ENCODE data around the gene AP3S2.
A peak's percentile ranks its signal among the peaks of the same experiment; 100 is the strongest.

AP3S2 gene

DNA sequence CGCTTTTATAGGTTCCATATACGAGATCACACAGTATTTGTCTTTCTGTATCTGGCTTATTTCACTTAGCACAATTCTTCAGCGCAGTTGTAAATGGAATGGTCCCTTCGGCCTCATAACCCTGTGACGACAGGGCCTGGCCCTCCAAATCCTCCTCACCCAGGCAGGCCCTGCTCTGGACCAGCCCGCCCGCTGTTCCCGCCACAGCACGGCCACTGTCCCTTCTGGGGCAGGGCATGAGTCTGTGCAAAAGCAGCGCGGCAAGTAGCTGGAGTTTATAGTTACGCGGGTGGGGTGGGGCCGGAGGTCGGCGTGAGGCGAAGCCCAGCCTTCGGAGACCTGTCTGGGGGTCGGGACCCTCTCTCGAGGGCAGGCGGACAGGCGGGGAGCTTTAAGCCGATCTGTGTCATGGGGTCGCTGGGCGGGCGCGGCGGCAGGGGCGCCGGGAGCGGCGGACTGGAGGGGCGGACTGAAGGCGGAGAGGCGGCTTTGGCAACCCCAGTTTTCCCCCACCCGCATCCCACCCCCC is 18.4 kb upstream of the AP3S2 start:
- Histone ChIP-seq H2AFZ (ENCODE audit: low read depth, low read length) (peak overlapping the region; percentile 100), H3K4me3 (ENCODE audit: low read length) (peak overlapping the region; percentile 67), H3K9me3 (ENCODE audit: low read length) (no peaks in the 10 kb centered on the region), H3K4me1 (ENCODE audit: insufficient read depth, low read length) (peaks cover 11% of the 10 kb centered on the region), H3K27me3 (ENCODE audit: insufficient read depth, low read length) (no peaks in the 10 kb centered on the region), H3K36me3 (ENCODE audit: insufficient read depth, low read length) (peaks cover 18% of the 10 kb centered on the region)

DNA sequence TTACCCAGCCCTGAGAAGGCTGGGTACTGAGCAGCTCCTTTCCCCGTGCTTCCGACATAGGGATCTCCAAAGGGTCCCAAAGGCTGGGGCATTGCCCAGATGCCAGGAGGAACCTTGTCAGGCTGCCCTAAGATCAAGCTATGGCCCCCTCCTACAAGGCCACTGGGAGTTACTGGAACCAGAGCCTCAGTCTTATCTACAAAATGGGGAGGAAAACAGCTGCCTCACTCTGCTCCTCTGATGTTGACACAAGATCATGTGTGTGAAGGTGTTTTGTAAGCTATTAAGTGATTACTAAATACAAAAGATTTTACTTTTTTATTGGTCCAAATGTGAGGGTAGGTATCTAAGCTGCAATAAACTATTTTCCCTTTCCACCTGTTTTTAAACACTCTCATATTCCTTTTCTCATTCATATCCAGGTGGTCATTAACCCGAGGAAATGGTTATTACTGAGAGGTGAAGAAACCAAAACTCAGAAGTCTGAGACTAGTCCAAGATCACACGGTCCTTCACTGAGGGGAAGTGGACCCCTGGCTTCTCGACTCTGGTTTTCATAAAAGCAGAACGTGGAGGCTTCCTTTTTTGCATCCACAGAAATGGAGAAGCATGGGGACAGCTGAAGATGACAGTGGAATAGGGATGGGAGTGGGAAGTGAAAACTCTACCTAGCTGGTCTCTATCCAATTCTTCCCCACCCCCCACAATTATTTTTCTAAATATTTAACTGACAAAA is 17.3 kb upstream of the AP3S2 start:
- Histone ChIP-seq H3K9me3 (ENCODE audit: low read length) (no peaks in the 10 kb centered on the region), H2AFZ (ENCODE audit: low read depth, low read length) (no peak overlapping the region), H3K36me3 (ENCODE audit: insufficient read depth, low read length) (peaks cover 24% of the 10 kb centered on the region)

DNA sequence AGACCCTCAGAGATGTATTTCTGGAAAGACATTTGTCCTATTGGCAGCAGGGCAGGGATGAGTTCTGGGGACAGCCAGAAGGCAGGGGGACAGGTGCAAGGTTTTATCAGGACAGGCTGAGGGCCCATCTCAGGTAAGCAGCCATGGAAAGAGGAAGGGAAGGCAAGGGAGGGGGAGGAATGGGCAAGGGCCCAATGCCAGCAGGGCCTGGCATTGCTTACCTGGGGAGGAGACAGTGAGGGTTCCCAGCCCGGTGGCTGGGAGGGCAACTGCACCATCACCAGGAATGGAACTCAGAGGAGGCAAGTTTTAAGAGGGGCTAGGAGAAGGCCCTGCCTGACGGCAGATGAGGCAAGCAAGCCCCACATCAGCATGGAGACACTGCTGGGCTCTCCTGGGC is 15.8 kb upstream of the AP3S2 start:
- Histone ChIP-seq H3K9me3 (ENCODE audit: low read length) (no peaks in the 10 kb centered on the region), H2AFZ (ENCODE audit: low read depth, low read length) (no peak overlapping the region), H3K4me3 (ENCODE audit: low read length) (no peak overlapping the region), H3K27me3 (ENCODE audit: insufficient read depth, low read length) (no peaks in the 10 kb centered on the region), H3K36me3 (ENCODE audit: insufficient read depth, low read length) (peaks cover 32% of the 10 kb centered on the region), H3K4me1 (ENCODE audit: insufficient read depth, low read length) (peaks cover 11% of the 10 kb centered on the region)

More for the DNA sequence above, 17.3 kb upstream of the AP3S2 start:
- Histone ChIP-seq H3K27me3 (ENCODE audit: insufficient read depth, low read length) (no peaks in the 10 kb centered on the region), H3K4me3 (ENCODE audit: low read length) (no peak overlapping the region), H3K4me1 (ENCODE audit: insufficient read depth, low read length) (peaks cover 11% of the 10 kb centered on the region)

DNA sequence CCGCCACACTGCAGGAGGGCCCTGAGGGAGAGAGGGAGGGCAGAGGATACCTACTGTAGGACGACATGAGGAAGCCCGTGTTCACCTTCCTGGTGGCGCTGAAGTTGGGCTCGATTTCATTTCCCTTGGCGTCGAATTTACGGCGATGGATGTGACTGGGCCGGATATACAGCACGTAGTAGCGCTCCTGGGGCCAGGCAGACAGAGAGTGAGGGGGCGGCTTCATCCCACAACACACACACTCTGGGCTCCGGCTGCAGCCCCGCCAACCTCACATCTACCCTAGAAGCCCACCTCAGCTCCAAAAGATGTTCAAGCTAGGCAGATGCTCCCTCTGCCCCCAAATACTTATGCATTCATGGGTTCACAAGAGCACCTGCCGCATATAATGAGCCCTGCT is 14.4 kb upstream of the AP3S2 start:
- Histone ChIP-seq H3K4me3 (ENCODE audit: low read length) (no peak overlapping the region), H3K9me3 (ENCODE audit: low read length) (no peaks in the 10 kb centered on the region), H3K36me3 (ENCODE audit: insufficient read depth, low read length) (peaks cover 46% of the 10 kb centered on the region), H3K4me1 (ENCODE audit: insufficient read depth, low read length) (peaks cover 8% of the 10 kb centered on the region), H2AFZ (ENCODE audit: low read depth, low read length) (no peak overlapping the region), H3K27me3 (ENCODE audit: insufficient read depth, low read length) (no peaks in the 10 kb centered on the region)

DNA sequence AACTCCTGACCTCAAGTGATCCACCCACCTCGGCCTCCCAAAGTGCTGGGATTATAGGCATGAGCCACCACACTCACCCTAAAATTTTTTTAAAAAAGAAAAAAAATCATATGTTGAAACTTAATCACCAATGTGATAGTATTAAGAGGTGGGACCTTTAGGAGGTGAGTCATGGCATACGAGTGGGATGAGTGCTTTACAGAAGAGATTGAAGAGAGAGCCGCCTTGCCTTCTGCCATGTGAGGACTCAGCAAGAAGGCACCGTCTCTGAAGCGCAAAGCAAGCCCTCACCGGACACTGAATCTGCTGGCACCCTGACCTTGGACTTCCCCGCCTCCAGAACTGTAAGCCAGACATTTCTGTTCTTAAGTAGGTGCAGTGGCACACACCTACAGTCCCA is 13.5 kb upstream of the AP3S2 start:
- Histone ChIP-seq H3K36me3 (ENCODE audit: insufficient read depth, low read length) (peaks cover 53% of the 10 kb centered on the region), H3K4me1 (ENCODE audit: insufficient read depth, low read length) (peaks cover 4% of the 10 kb centered on the region)

DNA sequence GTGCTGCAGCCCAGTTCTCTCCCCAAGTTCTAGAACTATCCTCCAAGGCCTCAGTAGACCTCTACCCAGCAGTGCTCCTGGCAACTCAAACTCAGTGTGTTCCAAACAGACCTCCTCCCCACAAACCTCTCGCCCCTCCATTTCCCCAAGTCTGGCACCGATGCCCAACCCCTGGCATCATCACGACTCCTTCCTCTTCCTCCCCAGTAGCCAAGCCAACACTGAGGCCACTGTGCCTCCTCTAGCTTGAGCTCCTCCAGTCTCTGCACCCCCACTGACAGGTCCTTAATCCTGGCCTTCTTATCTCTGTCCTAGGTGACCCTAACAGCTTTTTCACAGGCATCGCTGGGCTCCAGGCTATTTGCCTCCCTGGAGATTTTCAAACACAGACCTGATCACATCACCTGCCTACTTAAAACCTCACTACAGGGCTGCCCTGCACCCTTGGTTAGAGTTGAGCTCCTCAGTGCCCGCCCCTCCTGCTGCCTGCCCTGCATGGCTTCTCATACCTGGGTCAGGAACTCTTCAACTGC is 12.1 kb upstream of the AP3S2 start:
- Histone ChIP-seq H3K27me3 (ENCODE audit: insufficient read depth, low read length) (no peaks in the 10 kb centered on the region), H3K4me3 (ENCODE audit: low read length) (no peak overlapping the region), H3K9me3 (ENCODE audit: low read length) (no peaks in the 10 kb centered on the region), H3K36me3 (ENCODE audit: insufficient read depth, low read length) (peaks cover 61% of the 10 kb centered on the region), H3K4me1 (ENCODE audit: insufficient read depth, low read length) (no peaks in the 10 kb centered on the region), H2AFZ (ENCODE audit: low read depth, low read length) (no peak overlapping the region)

More for the DNA sequence above, 13.5 kb upstream of the AP3S2 start:
- Histone ChIP-seq H3K9me3 (ENCODE audit: low read length) (no peaks in the 10 kb centered on the region), H3K4me3 (ENCODE audit: low read length) (no peak overlapping the region), H2AFZ (ENCODE audit: low read depth, low read length) (no peak overlapping the region), H3K27me3 (ENCODE audit: insufficient read depth, low read length) (no peaks in the 10 kb centered on the region)

DNA sequence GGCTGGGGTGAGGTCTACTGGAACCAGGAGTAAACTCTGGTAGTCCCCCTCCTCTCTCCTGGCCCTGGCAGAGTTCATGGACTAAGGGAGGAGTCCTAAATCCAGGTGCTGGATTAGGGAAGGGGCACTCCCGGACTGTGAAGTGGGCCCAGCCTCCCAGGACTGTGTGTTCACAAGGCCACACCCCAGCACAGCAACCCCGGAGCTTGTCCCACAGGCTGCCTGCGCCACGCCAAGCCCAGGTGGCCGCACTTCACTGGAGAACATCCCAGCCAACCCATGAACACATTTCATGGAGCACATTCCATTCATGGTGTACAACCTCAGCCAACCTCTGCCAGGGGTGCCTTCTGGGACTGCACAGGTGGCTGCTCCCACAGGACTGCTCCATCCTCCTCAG is 10.7 kb upstream of the AP3S2 start:
- Histone ChIP-seq H3K27me3 (ENCODE audit: insufficient read depth, low read length) (no peaks in the 10 kb centered on the region), H3K4me1 (ENCODE audit: insufficient read depth, low read length) (no peaks in the 10 kb centered on the region), H2AFZ (ENCODE audit: low read depth, low read length) (no peak overlapping the region), H3K36me3 (ENCODE audit: insufficient read depth, low read length) (peaks cover 63% of the 10 kb centered on the region), H3K4me3 (ENCODE audit: low read length) (no peak overlapping the region), H3K9me3 (ENCODE audit: low read length) (no peaks in the 10 kb centered on the region)

DNA sequence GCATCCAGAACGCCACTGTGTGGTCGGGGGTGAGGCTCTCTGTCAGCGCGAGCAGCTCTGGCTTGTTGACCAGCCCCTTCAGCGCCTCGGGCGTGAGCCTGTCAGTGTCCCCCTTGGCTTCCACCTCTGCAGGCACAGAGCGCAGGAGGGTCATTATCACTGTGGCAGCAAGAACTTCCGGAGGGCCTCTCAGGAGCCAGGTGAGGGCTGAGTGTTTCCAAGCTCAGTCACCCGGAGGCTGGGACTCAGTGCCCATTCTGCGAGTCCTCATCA is 10.0 kb upstream of the AP3S2 start:
- Histone ChIP-seq H3K9me3 (ENCODE audit: low read length) (no peaks in the 10 kb centered on the region), H3K27me3 (ENCODE audit: insufficient read depth, low read length) (no peaks in the 10 kb centered on the region), H3K4me1 (ENCODE audit: insufficient read depth, low read length) (no peaks in the 10 kb centered on the region), H2AFZ (ENCODE audit: low read depth, low read length) (no peak overlapping the region), H3K4me3 (ENCODE audit: low read length) (no peak overlapping the region), H3K36me3 (ENCODE audit: insufficient read depth, low read length) (peaks cover 59% of the 10 kb centered on the region)

DNA sequence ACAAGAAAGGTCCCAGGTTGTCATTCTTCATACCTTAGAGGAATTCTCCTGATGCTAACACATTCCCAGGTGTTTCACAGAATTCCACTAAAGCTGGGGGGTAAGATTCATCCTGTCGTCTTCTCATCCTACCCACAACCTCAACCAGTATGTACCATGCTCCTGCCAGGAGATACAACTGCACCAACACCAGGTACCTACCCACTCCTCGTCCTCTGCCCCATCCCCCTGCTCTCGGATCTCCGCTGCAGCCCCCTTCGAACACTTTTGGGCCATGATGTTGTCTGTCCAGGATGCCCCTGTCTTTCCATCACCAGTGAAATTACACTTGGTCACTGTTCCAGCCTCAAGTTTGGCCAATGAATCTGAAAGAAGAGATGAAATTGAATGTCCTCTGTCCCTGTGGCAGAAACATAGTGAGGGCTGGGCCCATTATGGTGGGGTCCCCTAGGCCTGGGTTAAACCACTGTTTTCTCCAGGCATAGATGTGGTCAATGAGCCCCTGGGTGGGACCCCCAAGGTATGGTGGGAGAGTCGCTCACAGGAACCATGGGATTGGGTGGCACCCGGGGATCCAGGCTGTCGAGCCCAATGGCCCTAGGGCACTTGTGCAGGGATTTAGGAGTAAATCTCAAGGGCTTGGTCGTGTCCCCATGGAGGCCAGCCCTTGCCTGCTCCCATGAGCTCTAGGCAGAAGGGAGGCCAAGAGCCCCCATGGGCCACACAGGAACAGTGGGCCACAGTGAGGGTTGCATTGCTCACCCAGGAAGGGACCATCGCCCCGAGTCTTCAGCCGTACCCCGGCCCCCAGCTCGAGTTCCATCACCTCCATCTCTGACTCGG is 9.4 kb upstream of the AP3S2 start:
- Histone ChIP-seq H2AFZ (ENCODE audit: low read depth, low read length) (no peak overlapping the region), H3K27me3 (ENCODE audit: insufficient read depth, low read length) (no peaks in the 10 kb centered on the region), H3K4me3 (ENCODE audit: low read length) (no peak overlapping the region), H3K4me1 (ENCODE audit: insufficient read depth, low read length) (no peaks in the 10 kb centered on the region), H3K9me3 (ENCODE audit: low read length) (no peaks in the 10 kb centered on the region), H3K36me3 (ENCODE audit: insufficient read depth, low read length) (peaks cover 57% of the 10 kb centered on the region)

DNA sequence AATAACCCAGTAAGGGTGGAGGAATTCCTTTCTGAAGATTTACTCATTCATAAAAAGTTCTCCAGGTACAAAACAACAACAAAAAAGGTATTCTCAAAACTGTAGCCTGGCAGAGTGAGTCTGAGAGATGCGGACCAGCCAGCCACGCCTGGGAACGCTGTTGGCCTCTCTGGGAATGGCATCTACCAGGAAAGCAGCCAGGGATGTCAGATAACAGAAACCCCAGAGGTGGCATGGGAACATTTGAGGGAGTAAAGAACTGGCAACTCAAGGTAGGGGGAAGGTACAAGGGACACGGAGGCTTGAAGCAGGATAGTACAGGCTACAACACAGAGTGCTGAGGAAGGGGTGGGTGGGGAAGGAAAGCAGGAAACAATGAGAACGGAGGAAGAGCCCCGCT is 7.1 kb upstream of the AP3S2 start:
- H3K4me1 ChIP-seq (ENCODE audit: insufficient read depth, low read length) = no peaks in the 10 kb centered on the region
- H3K27me3 ChIP-seq (ENCODE audit: insufficient read depth, low read length) = no peaks in the 10 kb centered on the region
- no peak overlapping the region for H3K4me3 ChIP-seq (ENCODE audit: low read length)
- no peak overlapping the region for H2AFZ ChIP-seq (ENCODE audit: low read depth, low read length)
- H3K36me3 ChIP-seq (ENCODE audit: insufficient read depth, low read length) = peaks cover 43% of the 10 kb centered on the region
- no peaks in the 10 kb centered on the region for H3K9me3 ChIP-seq (ENCODE audit: low read length)

DNA sequence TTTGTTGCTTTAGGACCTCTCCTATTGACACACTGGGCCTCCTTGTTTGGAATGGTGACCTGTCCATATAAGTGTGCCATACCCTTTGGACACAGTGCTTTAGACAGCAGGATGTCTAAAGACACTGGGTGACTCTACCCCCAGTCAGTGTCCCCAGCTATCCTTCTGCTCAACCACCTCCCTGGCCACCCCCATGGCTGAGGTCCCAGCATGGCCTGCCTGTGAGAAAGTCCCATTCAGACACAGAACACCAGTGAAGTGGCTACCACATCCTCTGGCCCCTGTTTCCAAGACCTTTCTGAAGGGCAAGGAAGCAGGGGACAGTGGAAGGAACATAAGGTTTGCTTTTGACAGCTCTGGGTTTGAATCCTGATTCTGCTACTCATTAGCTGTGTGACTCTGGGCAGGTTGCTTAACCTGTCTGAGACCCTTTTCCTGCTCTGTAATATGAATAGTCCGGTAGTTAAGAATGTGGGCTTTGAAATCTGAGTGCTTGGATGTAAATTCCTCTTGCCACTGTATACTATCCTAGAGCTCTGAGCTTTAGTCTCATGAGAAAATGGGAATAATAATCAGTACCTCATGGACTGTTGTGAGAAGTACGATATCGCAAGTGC is 6.3 kb upstream of the AP3S2 start:
- Histone ChIP-seq H2AFZ (ENCODE audit: low read depth, low read length) (no peak overlapping the region), H3K4me3 (ENCODE audit: low read length) (no peak overlapping the region), H3K36me3 (ENCODE audit: insufficient read depth, low read length) (peaks cover 39% of the 10 kb centered on the region), H3K4me1 (ENCODE audit: insufficient read depth, low read length) (no peaks in the 10 kb centered on the region), H3K9me3 (ENCODE audit: low read length) (no peaks in the 10 kb centered on the region), H3K27me3 (ENCODE audit: insufficient read depth, low read length) (no peaks in the 10 kb centered on the region)

DNA sequence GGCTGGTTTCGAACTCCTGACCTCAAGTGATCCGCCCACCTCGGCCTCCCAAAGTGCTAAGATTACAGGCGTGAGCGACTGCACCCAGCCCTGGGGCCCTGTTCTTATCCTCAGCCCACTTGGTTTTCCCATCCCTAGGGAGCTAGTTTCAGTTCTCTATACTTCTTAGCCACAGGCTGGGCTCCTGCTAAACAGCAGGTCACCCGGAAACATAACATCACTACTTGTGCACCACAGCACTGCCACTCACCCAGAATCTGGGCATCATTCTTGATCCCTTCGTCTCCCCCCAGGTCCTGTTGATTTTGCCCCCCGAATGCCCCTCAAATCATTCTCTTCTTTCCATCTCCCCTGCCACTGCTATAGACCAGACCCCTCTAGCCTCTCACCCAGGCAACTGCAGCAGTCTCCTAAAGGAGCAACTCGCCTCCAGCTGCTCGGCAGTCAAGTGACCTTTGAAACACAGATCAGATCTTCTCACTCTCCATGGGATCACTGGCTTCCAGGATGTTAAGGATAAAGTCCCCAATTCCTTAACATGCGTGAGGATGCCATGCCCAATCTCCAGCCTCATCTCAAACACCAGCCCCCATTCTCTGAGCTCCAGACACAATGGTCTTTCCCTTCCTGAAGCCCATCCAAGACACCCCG is 5.6 kb upstream of the AP3S2 start:
- H3K9me3 ChIP-seq (ENCODE audit: low read length) = no peaks in the 10 kb centered on the region
- H2AFZ ChIP-seq (ENCODE audit: low read depth, low read length) = no peak overlapping the region

More for the DNA sequence above, 5.6 kb upstream of the AP3S2 start:
- H3K4me3 ChIP-seq (ENCODE audit: low read length) = no peak overlapping the region
- H3K27me3 ChIP-seq (ENCODE audit: insufficient read depth, low read length) = no peaks in the 10 kb centered on the region
- H3K4me1 ChIP-seq (ENCODE audit: insufficient read depth, low read length) = peaks cover under 1% of the 10 kb centered on the region
- H3K36me3 ChIP-seq (ENCODE audit: insufficient read depth, low read length) = peaks cover 35% of the 10 kb centered on the region

All from neuron (in vitro differentiated cells).